Esophagus muscularis mucosa (tissue), 4 donors: Measurements from ENCODE around the gene NACC1. TPM values are rescaled to one million over a fixed set of nuclear protein-coding genes. Genes with fewer than 3 reads are reported as not detected.

Experiments
- DNase-seq: peaks from one replicate; pipeline ENCODE4 v3.0.0-alpha.2; 2017; ENCODE audit errors: extremely low spot score
- H3K27ac ChIP-seq, 4 donors: fragments of 200-600 bp; sonication (generic); replicated peaks in 1 of 4; 1 replicate in 3 of 4; 2 replicates in 1 of 4; pipeline ENCODE4 v1.5.1; 2016 to 2019; ENCODE audit warnings: mild to moderate bottlenecking in 1 of 4
- H3K27me3 ChIP-seq, 4 donors: fragments of 200-600 bp; sonication (generic); one replicate each; pipeline versions ENCODE4 v1.5.1 to v1.6.0; 2016 to 2019
- H3K36me3 ChIP-seq, 4 donors: fragments of 200-600 bp; sonication (generic); one replicate each; pipeline ENCODE4 v1.5.1; 2016 to 2019
- H3K4me1 ChIP-seq, 4 donors: fragments of 200-600 bp; sonication (generic); one replicate each; pipeline ENCODE4 v1.5.1; 2016 to 2019
- H3K4me3 ChIP-seq, 4 donors: fragments of 200-600 bp; sonication (generic); 1 replicate in 2 of 4; 2 replicates in 2 of 4; pipeline ENCODE4 v1.5.1; 2016 to 2019; ENCODE audit warnings: mild to moderate bottlenecking in 4 of 4, moderate library complexity in 1 of 4
- H3K9me3 ChIP-seq, 4 donors: fragments of 200-600 bp; sonication (generic); 1 replicate in 3 of 4; 2 replicates in 1 of 4; pipeline ENCODE4 v1.5.1; 2016 to 2019
- EP300 ChIP-seq: sonication (generic); formaldehyde crosslinking; IDR thresholded peaks from one replicate; pipeline ENCODE4 v1.6.1; 2017; ENCODE audit warnings: antibody characterized with exemption
- POLR2A ChIP-seq: fragments of 450-650 bp; IDR thresholded peaks from one replicate; pipeline ENCODE4 v1.6.1; 2017; ENCODE audit warnings: antibody characterized with exemption, moderate library complexity, mild to moderate bottlenecking, low read depth
- POLR2AphosphoS5 ChIP-seq, 2 donors: sonication (generic); formaldehyde crosslinking; IDR thresholded peaks; one replicate each; pipeline ENCODE4 v1.6.1; 2017; ENCODE audit warnings: antibody characterized with exemption in 2 of 2
- WGBS: methylation state at CpG from one replicate; pipeline ENCODE4 v1.1.5; 2018; 5-methylcytosine and 5-hydroxymethylcytosine counted together
- intact Hi-C: fragments of 100-400 bp; cut with DNase I; formaldehyde crosslinking; loops from one replicate; pipeline ENCODE4 v1.15.1; 2023
- total RNA-seq, 4 donors: library from RNA; depleted of rRNA; stranded (reverse); fragments of >200 nt; gene quantifications; one replicate each; pipeline versions ENCODE4 v1.1.0 to v1.2.1, GENCODE V29; 2016
- TF ChIP-seq, protein P1 (sequence below), 3 experiments: fragments of 200-600 bp in 2 of 3; fragments of 450-650 bp in 1 of 3; sonication (generic) in 2 of 3; IDR thresholded peaks; one replicate each; pipeline ENCODE4 v1.5.1; 2017 to 2019; ENCODE audit warnings: antibody characterized with exemption in 3 of 3, mild to moderate bottlenecking in 2 of 3, moderate library complexity in 1 of 3

The NACC1 gene
- total RNA-seq, 4 donors from 2014 or later: 24.5 to 61.6 (median 29.6) TPM

DNA sequence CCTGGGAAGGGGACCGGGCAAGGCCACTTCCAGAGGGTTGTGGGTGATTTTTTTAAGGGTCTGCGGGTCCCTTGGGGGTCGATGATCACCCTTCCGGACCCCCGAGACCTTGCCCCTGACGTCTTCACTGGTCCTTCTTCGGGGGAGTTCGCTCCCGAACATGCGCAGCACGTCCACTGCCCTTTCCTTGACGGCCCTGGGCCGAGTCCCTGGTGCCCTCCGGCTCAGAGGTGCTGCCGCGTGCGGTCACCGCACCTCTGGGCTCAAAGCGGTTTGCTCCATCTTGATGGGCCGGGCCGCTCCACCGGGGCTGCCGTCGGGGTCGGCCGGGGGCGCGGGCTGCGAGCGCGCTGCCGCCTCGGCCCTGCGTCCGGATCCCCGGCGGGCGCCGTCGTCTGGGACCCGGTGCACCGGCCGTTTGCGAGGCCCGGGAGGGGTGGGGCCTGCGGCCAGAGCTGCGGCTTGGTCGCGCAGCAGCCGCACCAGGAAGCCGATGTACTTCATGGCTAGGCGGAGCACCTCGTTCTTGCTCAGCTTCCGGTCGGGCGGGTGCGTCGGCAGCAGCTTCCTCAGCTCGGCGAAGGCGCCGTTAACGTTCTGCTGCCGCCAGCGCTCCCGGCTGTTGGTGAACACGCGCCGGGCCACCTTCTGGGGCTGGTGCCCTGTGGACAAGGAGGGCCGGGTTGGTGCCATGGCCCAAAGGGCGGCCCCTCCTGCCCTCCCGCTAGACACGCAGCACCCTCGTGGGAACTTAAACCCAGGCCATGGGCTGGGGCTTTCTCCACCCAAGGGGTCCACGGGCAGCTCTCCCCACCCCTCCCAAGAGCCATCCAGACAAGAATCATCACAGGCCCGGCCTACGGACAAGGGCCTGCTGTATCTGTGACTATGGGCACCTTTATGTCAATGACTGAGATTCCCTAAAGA is 18.7 kb upstream of the NACC1 start:
- Histone ChIP-seq H3K4me1 (peaks cover 70 to 96% (median 96%) of the 10 kb centered on the region in 4 donors), H3K27ac (peak overlapping the region; percentile 77 to 90 (median 85)), H3K27me3 (peaks cover 0 to 8% (median 0%) of the 10 kb centered on the region in 4 donors), H3K9me3 (no peaks in the 10 kb centered on the region), H3K4me3 (peak overlapping the region; percentile 49 to 59 (median 52)), H3K36me3 (peaks cover 5 to 21% (median 15%) of the 10 kb centered on the region in 4 donors)
- intact Hi-C loops: no loop called here
- WGBS: 45% methylated on average over 11 of the region's 77 CpGs
- DNase-seq: no peak
- no peak for TF ChIP-seq EP300
- TF ChIP-seq POLR2AphosphoS5 (IDR thresholded peaks at IDR 0.05): peak; percentile 80
- TF ChIP-seq, protein P1, sequence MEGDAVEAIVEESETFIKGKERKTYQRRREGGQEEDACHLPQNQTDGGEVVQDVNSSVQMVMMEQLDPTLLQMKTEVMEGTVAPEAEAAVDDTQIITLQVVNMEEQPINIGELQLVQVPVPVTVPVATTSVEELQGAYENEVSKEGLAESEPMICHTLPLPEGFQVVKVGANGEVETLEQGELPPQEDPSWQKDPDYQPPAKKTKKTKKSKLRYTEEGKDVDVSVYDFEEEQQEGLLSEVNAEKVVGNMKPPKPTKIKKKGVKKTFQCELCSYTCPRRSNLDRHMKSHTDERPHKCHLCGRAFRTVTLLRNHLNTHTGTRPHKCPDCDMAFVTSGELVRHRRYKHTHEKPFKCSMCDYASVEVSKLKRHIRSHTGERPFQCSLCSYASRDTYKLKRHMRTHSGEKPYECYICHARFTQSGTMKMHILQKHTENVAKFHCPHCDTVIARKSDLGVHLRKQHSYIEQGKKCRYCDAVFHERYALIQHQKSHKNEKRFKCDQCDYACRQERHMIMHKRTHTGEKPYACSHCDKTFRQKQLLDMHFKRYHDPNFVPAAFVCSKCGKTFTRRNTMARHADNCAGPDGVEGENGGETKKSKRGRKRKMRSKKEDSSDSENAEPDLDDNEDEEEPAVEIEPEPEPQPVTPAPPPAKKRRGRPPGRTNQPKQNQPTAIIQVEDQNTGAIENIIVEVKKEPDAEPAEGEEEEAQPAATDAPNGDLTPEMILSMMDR (IDR thresholded peaks at IDR 0.05): no peak

GRCh38 chr19:13100031-13100588 is 18.0 kb upstream of the NACC1 start:
- Histone ChIP-seq H3K27ac (peak overlapping the region; percentile 77 to 90 (median 85)), H3K4me3 (peak overlapping the region; percentile 49 to 59 (median 52)), H3K36me3 (peaks cover 0 to 14% (median 8%) of the 10 kb centered on the region in 4 donors), H3K4me1 (peaks cover 66 to 96% (median 92%) of the 10 kb centered on the region in 4 donors), H3K9me3 (no peaks in the 10 kb centered on the region), H3K27me3 (peaks cover 0 to 8% (median 0%) of the 10 kb centered on the region in 4 donors)
- DNase-seq: no peak
- intact Hi-C loops: no loop called here
- WGBS: 50% methylated on average over 6 of the region's 12 CpGs
- TF ChIP-seq POLR2A: no peak
- no peak for TF ChIP-seq EP300
- no peak for TF ChIP-seq POLR2AphosphoS5 (IDR thresholded peaks at IDR 0.05)
- TF ChIP-seq, protein P1 (IDR thresholded peaks at IDR 0.05): no peak

- H3K27ac ChIP-seq: peak overlapping the region; percentile 77 to 90 (median 85)
These were observed 17.0 kb upstream of the NACC1 start for GRCh38 chr19:13100841-13101589.

More at GRCh38 chr19:13100841-13101589, 17.0 kb upstream of the NACC1 start:
- H3K9me3 ChIP-seq: no peaks in the 10 kb centered on the region
- peaks cover 0 to 9% (median under 1%) of the 10 kb centered on the region in 4 donors for H3K36me3 ChIP-seq
- WGBS: 52% methylated on average over 10 of the region's 18 CpGs
- H3K27me3 ChIP-seq: peaks cover 0 to 8% (median 0%) of the 10 kb centered on the region in 4 donors
- H3K4me3 ChIP-seq: peak overlapping the region; percentile 43 to 57 (median 52)
- TF ChIP-seq, protein P1 (IDR thresholded peaks at IDR 0.05): peak; percentile 8 to 26 (median 19)
- TF ChIP-seq POLR2AphosphoS5 (IDR thresholded peaks at IDR 0.05) (no peak), POLR2A (no peak), EP300 (no peak)
- no peak for DNase-seq
- H3K4me1 ChIP-seq: peaks cover 57 to 88% (median 83%) of the 10 kb centered on the region in 4 donors
- intact Hi-C loops: no loop called here
